Measurements from ENCODE around the gene CELF3. TPM values are rescaled to one million over a fixed set of nuclear protein-coding genes. Genes with fewer than 3 reads are reported as not detected.

Gene CELF3
- total RNA-seq = 0.25 TPM

DNA sequence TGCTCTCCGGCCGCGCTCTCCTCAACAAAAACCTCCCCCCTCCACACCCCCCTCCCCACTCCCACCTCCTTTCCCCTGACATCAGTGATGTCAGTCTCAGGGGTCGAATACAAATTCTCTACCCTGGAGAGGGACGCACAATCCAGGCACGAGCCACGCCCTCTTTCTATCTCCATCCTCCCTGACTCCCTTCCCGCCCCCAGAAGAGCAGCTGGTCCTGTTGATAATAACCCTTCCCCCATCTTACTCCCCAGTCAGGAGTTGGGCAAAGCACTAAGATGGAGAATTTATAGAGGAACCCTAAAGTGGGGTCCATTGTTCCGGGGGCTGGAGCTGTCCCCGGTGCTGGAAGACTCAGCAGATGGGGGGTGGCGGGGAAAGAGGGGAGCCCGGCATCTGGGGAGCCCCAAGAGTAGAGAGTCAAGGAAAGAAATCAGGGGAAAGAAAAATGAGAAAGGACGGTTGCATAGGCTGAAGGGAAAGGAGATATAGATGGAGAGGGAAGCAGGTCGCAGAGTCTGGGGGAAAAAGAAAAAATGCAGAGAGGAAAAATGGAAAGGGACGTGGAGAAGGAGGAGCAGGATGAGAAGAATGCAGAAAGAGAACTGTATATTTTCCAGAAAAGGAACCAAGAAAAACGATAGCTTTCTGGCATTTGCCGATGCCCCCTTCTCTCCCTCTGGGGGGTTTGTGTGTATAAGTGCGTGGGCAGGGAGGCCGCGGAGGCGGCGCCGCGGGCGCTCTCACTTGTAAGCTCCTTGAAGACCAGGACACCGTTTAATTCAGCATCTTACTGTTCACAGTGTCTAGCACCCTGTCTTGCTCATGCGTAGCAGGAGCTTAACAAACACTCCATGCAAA lies at the start of gene CELF3:
Gene CELF3 (minus strand): TSS at position 33 of the 861 bp plus-strand sequence. CDS start 783 bp downstream, outside the sequence.
- H3K9me3 ChIP-seq = no peaks in the 10 kb centered on the region
- intact Hi-C loops (cut with DNase I) = no loop called here
- H3K36me3 ChIP-seq = no peaks in the 10 kb centered on the region
- H3K27ac ChIP-seq = no peak within 1 kb of the TSS
- DNase-seq (ENCODE audit: extremely low spot score in 2 of 2) = no peak
- no peaks in the 10 kb centered on the region for H3K27me3 ChIP-seq
- H3K4me3 ChIP-seq = no peak within 1 kb of the TSS
- TF ChIP-seq POLR2AphosphoS5 (IDR thresholded peaks at IDR 0.05; ENCODE audit: insufficient read depth in 1 of 2, low read depth in 1 of 2) = no peak
- TF ChIP-seq POLR2A (IDR thresholded peaks at IDR 0.05) = no peak
- TF ChIP-seq, protein P1, sequence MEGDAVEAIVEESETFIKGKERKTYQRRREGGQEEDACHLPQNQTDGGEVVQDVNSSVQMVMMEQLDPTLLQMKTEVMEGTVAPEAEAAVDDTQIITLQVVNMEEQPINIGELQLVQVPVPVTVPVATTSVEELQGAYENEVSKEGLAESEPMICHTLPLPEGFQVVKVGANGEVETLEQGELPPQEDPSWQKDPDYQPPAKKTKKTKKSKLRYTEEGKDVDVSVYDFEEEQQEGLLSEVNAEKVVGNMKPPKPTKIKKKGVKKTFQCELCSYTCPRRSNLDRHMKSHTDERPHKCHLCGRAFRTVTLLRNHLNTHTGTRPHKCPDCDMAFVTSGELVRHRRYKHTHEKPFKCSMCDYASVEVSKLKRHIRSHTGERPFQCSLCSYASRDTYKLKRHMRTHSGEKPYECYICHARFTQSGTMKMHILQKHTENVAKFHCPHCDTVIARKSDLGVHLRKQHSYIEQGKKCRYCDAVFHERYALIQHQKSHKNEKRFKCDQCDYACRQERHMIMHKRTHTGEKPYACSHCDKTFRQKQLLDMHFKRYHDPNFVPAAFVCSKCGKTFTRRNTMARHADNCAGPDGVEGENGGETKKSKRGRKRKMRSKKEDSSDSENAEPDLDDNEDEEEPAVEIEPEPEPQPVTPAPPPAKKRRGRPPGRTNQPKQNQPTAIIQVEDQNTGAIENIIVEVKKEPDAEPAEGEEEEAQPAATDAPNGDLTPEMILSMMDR (IDR thresholded peaks at IDR 0.05) = no peak
- peaks cover 33% of the 10 kb centered on the region for H3K4me1 ChIP-seq

DNA sequence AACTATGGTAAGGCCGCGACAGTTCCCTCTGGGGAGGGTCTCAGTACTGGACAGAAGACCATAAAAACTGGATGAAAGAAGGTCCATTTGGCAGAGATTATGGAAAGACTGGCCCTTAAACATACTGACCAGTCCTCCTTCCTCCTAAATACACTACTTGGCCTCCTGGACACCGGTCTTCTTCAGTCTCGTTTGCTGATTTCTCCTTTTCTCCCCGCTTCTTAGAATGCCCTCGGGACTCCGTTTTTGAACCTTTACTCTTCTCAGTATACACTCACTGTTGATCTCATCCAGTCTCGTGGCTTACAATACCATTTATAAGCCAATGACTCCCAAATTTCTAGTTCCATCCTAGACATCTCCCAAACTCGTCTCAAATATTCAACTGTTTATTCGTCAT lies 47.4 kb upstream of the CELF3 start:
- no peak for TF ChIP-seq POLR2AphosphoS5 (IDR thresholded peaks at IDR 0.05; ENCODE audit: insufficient read depth in 1 of 2, low read depth in 1 of 2)
- TF ChIP-seq, protein P1 (IDR thresholded peaks at IDR 0.05) = no peak
- TF ChIP-seq POLR2A (IDR thresholded peaks at IDR 0.05) = no peak
- Histone ChIP-seq H3K4me1 (peaks cover 20% of the 10 kb centered on the region), H3K4me3 (peak overlapping the region; percentile 77 to 95), H3K9me3 (no peaks in the 10 kb centered on the region), H3K27me3 (no peaks in the 10 kb centered on the region), H3K36me3 (peaks cover 0 to 25% of the 10 kb centered on the region in 2 donors), H3K27ac (peak overlapping the region; percentile 81)
- intact Hi-C loops (cut with DNase I) = no loop called here
- no peak for DNase-seq (ENCODE audit: extremely low spot score in 2 of 2)

DNA sequence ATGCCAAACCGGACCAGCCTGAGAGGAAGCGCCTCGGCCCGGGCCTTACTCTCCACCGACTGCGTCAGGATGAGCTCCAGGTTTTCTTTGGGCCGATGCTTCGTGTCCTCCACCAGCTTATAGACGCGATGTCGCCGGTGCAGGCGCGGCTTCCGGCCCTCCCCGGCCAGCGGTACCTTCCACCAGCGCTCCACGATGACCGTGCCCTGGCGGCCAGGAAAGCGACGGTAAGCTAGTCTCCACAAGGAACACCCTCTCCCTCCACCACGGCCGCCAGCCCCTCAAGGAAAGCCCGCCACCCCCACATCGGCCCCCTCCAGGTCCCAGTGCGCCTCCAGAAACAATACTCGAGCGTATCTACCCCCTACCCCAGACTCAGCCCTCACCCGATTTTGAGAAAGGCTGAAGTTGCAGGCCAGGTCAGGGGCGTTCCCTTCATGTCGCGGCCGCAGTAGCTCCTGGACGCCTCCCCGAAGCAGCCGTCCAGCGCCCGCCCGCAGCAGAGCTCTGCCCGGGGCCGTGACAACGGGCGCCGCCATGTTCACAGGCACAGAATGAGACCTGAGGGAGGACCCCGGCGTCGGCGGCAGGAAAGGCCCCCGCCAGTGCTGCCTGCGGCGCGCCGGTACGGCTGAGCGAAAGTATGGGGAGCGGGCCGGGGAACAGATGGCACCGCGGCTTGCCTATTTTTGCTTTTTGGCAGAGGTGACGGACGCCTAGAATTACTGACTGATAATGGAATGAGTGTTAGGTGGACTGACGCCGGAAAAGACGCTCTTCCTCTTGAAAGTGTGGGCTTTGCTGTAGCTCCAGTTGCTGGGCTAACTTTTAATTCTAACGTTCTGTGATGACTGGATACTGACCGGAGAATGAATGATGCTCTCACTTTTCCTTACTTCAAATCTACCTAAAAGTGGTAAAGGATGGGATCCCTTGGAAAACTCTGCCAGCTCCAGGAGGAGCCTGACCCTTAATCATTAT lies 46.6 kb upstream of the CELF3 start, which contains the start of gene MRPL9:
Gene MRPL9 (minus strand): TSS at position 556 of the 981 bp plus-strand sequence. CDS start 17 bp downstream, at position 539.
- TF ChIP-seq, protein P1 (IDR thresholded peaks at IDR 0.05) = no peak
- peak in 1 of 2 donors; percentile 70 for TF ChIP-seq POLR2AphosphoS5 (IDR thresholded peaks at IDR 0.05; ENCODE audit: insufficient read depth in 1 of 2, low read depth in 1 of 2)
- H3K4me3 ChIP-seq = peak within 1 kb of the TSS; percentile 77 to 95
- peaks cover 0 to 28% of the 10 kb centered on the region in 2 donors for H3K36me3 ChIP-seq
- H3K27ac ChIP-seq = peak within 1 kb of the TSS; percentile 81
- H3K9me3 ChIP-seq = no peaks in the 10 kb centered on the region
- intact Hi-C loops (cut with DNase I) = no loop called here
- no peaks in the 10 kb centered on the region for H3K27me3 ChIP-seq
- peak; percentile 87 for DNase-seq (ENCODE audit: extremely low spot score in 2 of 2)
- H3K4me1 ChIP-seq = peaks cover 20% of the 10 kb centered on the region

DNA sequence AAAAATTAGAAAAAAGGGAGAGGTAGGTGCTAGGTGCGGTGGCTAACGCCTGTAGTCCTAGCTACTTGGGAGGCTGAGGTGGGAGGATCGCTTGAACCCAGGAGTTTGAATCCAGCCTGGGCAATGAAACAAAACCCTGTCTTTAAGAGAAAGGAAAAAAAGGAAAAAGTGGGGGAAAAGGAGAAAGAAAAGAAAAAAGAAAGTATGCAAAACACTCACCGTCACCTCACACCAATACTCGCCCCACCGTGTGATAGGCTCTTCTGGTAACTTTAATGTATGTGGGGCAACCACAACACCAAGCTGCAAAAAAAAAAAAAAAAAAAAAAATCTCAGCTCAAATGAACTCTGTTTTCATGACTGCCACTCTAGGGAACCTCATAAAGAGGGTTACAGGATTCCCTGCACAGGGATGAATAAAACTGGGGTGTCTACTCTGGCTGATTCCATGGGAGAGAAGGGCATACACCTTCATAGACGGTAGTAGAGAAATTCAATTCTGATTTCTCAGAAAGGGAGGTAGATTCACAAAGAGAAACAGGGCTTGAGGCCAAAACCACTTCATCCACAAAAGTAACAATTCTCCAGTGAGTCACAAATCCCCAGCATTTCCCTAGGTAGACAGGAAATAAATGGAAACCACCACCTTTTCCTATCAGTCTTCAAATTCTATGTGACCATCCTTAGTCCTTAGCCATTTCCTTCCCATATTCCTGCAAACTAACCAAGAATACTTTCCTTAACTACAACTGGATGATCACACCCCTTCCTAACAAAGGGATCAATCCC lies 44.2 kb upstream of the CELF3 start:
- H3K4me1 ChIP-seq = peaks cover 20% of the 10 kb centered on the region
- no peak overlapping the region for H3K27ac ChIP-seq
- H3K4me3 ChIP-seq = no peak overlapping the region
- H3K36me3 ChIP-seq = peaks cover 0 to 28% of the 10 kb centered on the region in 2 donors
- DNase-seq (ENCODE audit: extremely low spot score in 2 of 2) = peak in 1 of 2 donors; percentile 3
- intact Hi-C loops (cut with DNase I) = no loop called here
- TF ChIP-seq, protein P1 (IDR thresholded peaks at IDR 0.05) = no peak
- TF ChIP-seq POLR2AphosphoS5 (IDR thresholded peaks at IDR 0.05; ENCODE audit: insufficient read depth in 1 of 2, low read depth in 1 of 2) = no peak
- TF ChIP-seq POLR2A (IDR thresholded peaks at IDR 0.05) = no peak
- H3K27me3 ChIP-seq = no peaks in the 10 kb centered on the region
- H3K9me3 ChIP-seq = no peaks in the 10 kb centered on the region

All from vagina (tissue), 2 donors.